ENCODE data around the gene MEX3A.
"Not testable (repeated sequence)": the region's sequence is repeated elsewhere in the genome, so short reads cannot be mapped to it uniquely, and the experiment has no call there.

Gene MEX3A

GRCh38 chr1:156118177-156118868 lies 36.1 kb upstream of the MEX3A start:
- no peak for DNase-seq (ENCODE audit: low read depth in 2 of 2, low spot score in 1 of 2)

- no peak for DNase-seq (ENCODE audit: low read depth in 2 of 2, low spot score in 1 of 2)
Observed at GRCh38 chr1:156117414-156118176, 35.3 kb upstream of the MEX3A start.

DNA sequence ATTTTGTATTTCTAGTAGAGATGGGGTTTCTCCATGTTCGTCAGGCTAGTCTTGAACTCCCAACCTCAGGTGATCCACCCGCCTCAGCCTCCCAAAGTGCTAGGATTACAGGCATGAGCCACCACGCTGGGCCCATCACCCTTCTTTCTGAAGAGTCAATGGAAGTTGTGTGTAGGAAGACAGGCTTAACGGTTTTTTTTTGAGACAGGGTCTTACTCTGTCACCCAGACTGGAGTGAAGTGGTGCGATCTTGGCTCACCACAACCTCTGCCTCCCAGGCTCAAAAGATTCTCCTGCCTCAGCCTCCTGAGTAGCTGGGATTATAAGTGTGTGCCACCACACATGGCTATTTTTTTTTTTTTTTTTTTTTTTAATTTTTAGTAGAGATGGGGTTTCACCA lies 34.5 kb upstream of the MEX3A start:
- DNase-seq (ENCODE audit: low read depth in 2 of 2, low spot score in 1 of 2): not testable (repeated sequence)

DNA sequence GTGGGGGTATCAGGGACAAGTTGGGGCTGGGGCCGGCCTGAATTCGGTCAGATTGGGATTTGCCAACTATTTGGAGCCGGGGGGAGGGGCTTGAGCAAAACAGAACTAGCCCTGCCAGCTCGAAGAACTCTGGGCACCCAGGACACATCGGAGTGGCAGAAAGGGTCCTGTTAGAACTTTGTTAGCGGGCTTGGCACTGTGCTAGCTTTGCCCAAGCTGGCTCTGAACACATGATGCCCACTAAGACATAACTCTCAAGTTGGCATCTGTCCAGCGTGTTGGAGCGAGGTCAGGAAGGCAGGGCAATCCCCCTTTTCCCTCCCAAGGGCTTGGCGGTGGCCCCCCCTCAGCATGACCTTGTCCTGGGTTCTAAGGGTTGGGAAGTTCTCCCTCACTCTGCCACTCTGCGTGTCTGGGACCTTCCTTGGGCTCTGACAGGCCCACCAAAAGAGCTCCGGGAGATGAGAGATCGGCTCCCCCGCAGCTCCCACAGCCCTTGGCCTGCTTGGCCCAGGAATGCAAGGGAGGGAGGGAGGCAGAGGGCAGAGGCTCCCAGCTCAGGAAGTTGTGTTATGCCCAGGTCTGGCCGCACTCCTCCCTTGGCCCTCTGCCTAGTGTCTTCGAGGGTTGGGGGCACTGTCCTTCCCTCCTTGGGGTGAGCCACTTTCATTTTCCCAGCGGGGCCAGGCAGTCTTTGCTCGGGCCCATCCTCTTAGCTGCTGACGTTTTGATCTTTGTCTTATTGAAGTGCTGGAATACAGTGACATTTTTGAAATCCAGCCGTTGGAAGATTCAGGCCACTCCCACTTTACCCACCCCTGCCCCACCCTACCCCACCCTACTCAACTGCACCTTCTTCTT lies 33.5 kb upstream of the MEX3A start:
- no peak for DNase-seq (ENCODE audit: low read depth in 2 of 2, low spot score in 1 of 2)

DNA sequence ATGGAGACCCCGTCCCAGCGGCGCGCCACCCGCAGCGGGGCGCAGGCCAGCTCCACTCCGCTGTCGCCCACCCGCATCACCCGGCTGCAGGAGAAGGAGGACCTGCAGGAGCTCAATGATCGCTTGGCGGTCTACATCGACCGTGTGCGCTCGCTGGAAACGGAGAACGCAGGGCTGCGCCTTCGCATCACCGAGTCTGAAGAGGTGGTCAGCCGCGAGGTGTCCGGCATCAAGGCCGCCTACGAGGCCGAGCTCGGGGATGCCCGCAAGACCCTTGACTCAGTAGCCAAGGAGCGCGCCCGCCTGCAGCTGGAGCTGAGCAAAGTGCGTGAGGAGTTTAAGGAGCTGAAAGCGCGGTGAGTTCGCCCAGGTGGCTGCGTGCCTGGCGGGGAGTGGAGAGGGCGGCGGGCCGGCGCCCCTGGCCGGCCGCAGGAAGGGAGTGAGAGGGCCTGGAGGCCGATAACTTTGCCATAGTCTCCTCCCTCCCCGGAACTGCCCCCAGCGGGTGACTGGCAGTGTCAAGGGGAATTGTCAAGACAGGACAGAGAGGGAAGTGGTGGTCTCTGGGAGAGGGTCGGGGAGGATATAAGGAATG lies 32.8 kb upstream of the MEX3A start:
- DNase-seq (ENCODE audit: low read depth in 2 of 2, low spot score in 1 of 2): no peak

GRCh38 chr1:156114101-156114918 lies 32.0 kb upstream of the MEX3A start, which contains the start of gene LMNA:
Gene LMNA (plus strand): TSS chr1:156114711. CDS start chr1:156114919, 208 bp downstream.
- DNase-seq (ENCODE audit: low read depth in 2 of 2, low spot score in 1 of 2): peak; percentile 57 to 78

DNA sequence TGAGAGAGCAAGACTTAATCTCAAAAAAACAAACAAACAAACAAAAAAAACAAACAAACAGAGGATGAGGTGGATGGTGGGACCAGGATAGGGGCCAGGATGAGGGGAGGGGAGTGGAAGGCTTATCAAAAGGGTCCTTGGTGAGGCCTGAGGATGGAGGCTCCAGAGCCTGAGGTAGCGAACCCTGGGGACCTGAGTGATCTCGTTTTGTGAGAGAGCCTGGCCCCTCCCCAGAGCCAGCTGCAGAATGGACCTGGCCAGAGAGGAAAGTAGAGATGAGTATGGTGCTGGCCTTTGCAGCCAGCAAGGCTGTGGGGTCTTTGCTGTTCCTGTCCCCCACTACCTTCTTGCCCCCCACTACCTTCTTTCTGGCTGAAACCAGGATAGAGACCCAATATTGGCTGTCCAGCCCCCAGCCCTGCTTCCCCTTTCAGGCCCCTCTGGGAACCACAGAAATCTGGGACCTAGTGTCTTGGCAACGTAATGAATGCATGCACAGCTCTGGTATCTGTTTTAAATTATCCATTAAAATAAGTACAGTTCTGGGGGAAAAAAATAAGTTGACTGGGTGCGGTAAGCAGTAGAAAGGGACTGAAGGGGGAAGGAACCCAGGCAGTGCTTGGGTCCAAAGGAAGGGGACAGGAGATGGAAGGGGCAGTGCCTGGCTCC lies 31.2 kb upstream of the MEX3A start:
- DNase-seq (ENCODE audit: low read depth in 2 of 2, low spot score in 1 of 2): no peak

DNA sequence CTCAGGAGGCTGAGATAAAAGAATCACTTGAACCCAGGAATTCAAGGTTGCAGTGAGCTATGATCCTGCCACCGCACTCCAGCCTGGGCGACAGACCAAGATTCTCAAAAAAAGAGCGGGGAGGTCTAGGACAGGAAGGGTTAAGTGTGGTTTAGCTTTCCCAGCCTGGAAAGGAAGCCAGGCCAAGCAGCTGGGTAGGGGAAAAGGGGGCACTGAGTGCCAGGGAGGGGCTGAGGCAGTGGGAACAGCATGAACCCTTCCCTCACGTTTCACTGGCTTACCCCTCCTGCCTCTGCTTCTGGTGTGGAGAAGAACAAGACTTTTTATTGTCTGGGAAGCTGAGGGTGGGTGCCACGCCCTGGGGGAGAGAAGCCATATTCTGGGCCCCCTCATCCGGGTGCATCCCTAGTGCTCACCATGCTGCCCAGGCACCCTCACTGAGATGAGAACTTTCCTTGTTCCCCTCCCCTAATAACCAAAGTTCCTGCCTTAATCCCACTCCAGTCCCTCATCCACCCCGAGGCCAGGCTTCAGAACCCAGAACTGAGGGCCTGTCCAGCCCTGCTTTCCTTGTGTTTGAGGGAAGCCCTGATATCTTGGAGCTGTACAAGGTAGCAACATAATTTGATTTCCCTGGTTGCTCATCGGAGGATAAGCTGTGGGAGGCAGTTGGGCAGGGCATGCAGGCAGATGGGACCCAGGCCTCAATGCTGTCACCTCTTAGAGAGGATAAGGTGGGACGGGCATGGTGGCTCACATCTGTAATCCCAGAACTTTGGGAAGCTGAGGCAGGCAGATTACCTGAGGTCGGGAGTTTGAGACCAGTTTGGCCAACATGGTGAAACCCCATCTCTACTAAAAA lies 30.2 kb upstream of the MEX3A start:
- no peak for DNase-seq (ENCODE audit: low read depth in 2 of 2, low spot score in 1 of 2)

GRCh38 chr1:156111355-156111962 lies 29.2 kb upstream of the MEX3A start:
- no peak for DNase-seq (ENCODE audit: low read depth in 2 of 2, low spot score in 1 of 2)

- no peak for DNase-seq (ENCODE audit: low read depth in 2 of 2, low spot score in 1 of 2)
Observed at GRCh38 chr1:156110252-156110651, 28.0 kb upstream of the MEX3A start.

GRCh38 chr1:156108664-156109241 lies 26.5 kb upstream of the MEX3A start:
- no peak for DNase-seq (ENCODE audit: low read depth in 2 of 2, low spot score in 1 of 2)

- no peak for DNase-seq (ENCODE audit: low read depth in 2 of 2, low spot score in 1 of 2)
Observed at GRCh38 chr1:156108057-156108456, 25.8 kb upstream of the MEX3A start.

DNA sequence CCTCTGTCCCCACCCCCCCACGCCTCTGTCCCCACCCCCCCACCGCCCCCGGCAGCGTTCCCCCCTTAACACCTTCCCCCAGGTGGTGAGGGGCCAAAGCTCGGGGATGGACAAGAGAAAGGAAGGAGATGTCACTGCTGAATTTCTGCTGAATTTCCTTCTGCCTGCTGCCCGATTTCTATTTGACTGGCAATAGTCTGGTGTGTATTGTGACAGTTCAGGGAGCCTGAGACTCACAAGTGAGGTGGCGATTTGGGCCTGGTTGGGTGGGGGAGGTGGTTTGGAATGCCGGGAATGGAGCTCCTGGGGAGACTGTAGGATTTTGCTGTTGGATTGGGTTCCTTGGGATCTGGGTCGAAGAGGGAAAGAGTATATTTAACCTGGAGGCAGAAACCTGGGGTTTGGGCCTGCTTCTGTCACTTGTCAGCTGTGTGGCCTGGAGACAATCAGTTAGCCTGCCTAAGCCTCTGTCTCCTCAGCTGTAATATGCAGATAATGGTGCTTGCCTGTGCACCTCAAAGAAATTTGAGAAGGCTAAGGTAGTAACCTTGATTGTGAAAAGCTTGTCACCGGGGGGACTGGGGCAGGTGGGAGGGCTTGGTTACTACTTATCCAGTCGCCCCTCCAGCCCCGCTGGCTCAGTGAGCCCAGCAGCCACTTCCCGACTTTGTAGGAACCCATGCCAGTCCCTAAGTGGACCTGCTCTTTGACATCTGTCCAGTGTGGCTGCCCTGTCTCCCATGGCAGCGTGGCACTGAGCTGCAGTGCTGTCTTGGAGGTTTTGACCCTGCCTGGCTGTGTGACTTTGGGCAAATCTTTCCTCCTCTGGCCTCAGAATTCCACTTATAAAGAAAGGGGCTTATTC lies 24.6 kb upstream of the MEX3A start:
- DNase-seq (ENCODE audit: low read depth in 2 of 2, low spot score in 1 of 2): no peak

DNA sequence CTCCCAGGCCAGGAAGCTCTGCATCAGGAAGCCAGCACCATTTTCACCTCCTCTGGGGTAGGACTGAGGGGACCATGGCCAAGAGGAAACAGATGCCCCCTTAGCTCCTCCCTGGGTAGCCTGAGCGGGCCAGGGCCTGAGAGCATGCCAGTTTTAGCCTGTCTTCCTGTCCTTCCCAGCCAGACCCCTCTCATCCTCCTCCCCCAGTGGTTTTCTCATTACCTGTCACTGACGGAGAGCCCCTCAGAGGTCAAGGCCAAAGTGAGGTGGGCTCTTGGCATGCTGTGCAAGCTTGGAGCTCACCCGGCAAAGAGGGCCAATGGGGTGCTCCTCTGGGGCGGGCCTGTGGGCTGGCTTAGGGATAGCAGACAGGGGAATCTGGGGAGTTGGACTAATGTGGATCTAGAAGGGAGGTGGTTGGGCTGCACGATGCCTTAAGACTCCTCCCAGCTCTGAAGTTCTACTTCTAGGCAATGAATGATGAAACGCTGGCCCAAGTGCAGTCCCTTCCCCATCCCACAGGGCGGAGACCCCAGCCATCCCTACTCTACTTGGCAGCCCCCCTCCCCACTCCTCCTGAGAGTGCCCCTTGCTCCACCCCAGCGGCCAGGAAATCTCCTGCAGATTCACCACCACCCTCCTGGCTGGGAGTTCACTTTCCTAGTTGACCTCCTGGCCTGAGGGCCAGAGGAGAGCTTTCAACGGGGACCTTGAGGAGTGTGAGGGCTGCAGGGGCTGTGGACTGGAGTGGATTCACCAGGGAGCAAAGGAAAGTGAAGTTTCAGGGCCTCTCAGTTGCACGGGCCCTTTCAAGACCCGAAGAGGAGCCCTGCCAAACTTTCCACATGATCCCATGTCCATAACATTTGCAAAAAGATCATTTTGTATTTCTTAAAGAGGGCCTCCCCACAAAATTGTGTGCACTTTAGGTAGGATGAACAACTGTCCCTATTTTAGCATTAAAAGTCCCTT lies 22.9 kb upstream of the MEX3A start:
- no peak for DNase-seq (ENCODE audit: low read depth in 2 of 2, low spot score in 1 of 2)

DNA sequence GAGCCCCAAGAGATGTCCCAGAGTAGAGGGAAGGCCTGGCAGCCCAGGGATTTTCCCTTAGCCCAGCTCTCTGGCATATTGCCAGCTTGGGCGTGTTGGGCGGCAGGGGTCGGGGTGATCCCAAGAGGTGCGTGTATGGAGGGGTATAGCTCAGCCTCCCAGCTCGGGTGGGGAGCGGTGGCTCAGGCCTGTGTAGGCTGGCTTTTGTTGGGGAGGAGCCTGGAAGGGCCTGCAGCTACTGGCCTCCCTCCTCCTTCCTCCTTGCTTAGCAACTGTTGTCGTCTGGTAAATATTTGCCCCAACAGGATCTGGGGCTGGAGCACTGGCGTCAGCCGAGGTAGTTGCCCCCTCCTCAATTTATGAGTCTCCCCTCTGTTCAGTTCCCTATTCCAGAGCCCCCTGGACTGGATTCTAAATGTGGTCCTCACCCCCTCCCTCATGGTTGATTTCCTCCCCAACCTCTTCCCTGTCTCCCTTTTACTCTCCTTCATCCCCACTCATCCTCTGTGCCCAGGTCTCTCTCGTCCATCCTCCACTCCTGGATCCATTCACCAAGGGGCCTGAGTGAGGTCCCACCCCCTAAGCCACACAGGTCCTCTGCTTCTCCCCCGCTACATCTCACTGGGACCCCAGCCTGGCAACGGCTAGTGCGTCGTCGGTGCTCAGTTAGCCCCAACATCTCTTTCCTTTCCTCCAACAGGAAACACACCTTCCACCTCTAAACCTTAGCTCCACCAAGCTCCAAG lies 22.0 kb upstream of the MEX3A start:
- DNase-seq (ENCODE audit: low read depth in 2 of 2, low spot score in 1 of 2): no peak
